DMS114 treated with DMSO at 0.1 percent for 48 hours (cell line): ENCODE data around the gene USP15.
"Not testable (repeated sequence)": the region's sequence is repeated elsewhere in the genome, so short reads cannot be mapped to it uniquely, and the experiment has no call there.

Source experiments
- DNase-seq: peaks from one replicate; lab custom pipeline; 2025; ENCODE audit not compliant: unreplicated experiment; lab: John Stamatoyannopoulos, UW

The USP15 gene

DNA sequence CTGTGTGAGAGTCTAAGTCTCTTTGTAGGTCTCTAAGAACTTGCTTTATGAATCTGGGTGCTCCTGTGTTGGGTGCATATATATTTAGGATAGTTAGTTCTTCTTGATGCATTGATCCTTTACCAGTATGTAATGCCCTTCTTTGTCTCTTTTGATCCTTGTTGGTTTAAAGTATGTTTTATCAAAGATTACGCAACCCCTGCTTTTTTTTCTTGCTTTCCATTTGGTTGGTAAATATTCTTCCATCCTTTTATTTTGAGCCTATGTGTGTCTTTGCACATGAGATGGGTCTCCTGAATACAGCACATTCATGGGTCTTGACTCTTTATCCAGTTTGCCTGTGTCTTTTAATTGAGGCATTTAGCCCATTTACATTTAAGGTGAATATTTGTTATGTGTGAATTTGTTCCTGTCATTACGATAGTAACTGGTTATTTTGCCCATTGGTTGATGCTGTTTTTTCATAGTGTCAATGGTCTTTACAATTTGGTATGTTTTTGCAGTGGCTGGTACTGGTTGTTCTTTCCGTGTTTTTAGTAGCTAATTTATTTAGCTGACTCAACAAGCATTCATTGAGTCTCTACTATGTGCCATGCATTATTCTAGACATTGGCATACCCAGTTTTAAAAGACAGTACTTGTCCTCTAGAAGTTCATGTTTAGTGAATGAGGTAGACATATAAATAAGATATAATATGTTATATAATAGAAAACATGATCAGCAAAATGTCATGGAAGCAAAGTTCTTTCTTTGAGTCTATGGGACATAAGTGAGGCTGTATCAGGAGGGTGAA, 108.4 kb downstream of the USP15 start:
- not testable (repeated sequence) for DNase-seq

DNA sequence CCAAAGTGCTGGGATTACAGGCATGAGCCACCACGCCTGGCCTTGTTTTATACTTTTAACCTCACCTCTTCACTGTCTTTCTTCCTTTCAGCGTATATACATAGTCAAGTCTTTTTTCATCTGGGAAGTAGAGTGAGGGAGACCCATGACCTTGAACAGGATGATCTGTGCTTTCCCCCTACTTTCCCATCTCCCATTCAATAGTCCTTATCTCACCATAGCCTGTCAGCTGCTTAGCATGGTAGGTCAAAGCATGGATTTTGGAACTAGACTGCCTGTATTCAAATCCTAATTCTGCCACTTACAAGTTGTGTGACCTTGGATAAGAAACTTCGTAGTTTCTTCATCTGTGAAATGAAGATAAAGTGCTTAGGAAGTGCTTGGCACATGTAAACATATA, 110.0 kb downstream of the USP15 start:
- DNase-seq, result no peak

DNA sequence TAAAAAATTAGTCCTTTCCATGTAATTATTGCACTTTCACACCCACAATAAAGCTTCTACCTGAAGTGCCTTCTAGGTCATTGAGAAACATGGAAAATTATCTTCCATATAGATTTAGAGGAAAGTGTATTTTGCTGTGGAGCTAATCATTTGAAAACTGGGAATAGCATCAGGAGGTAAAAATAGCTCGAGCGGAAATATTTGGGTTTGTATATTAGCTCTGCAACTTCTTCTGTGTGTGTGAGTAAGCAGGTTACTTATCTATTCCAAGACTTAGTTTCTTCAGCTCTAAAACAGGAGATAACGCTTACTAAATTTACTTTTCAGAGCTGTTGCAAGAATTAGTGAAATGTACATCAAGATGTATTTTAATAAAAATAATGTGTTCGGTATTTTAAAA, 111.5 kb downstream of the USP15 start:
- DNase-seq, result no peak

DNA sequence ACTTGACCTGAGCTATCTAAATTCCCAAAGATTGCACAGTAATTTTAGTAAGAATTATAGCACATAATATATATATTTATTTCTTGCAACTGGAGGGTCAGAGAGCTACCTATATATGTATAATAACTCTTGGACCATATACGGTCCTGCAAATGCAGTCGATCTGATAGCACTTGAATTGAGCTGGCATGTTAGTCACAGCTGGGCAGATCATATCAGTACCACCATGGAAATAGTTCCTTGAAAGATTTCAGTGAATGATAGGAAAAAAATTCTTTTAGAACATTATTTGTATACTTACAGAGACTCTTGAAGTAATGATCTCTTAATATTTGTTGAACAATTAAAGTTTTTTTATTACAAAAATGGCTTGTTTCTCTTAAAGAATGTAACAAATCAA, 111.9 kb downstream of the USP15 start:
- no peak for DNase-seq

DNA sequence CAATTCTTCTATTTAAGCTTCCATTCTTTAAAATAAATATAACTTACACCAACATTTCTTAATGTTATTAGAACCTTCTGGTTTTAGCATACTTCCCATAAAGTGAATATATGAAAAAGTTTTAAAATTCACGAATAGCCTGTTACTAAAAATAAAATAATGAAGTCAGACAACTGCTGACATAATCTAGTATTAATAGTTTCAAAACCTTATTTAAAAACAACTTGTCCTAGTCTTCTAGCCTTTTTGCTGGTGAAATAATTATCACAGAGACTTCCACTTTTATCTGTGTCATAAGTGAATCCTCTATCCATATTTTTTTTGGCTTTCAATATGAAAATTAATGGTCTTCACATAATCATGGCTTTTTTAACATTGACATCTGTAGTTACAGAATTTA, 112.6 kb downstream of the USP15 start:
- DNase-seq, result no peak

DNA sequence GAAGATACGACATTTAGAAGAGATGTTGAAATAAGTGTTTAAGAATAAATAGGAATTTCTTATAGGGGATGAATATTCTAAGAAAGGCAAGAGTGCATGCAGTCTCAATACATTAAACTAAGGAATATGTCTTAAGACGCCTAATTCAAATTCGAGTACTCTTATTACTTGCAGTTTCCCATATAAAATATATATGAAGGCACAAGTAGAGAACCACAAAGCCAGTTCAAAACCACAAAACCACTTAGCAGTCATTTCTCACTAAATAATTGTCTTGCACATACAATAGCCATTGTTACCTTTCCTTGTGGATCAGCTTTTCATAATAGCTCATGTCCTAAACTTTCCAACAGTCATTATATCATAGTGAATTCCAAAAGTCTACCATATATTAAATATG, 115.4 kb downstream of the USP15 start:
- no peak for DNase-seq

DNA sequence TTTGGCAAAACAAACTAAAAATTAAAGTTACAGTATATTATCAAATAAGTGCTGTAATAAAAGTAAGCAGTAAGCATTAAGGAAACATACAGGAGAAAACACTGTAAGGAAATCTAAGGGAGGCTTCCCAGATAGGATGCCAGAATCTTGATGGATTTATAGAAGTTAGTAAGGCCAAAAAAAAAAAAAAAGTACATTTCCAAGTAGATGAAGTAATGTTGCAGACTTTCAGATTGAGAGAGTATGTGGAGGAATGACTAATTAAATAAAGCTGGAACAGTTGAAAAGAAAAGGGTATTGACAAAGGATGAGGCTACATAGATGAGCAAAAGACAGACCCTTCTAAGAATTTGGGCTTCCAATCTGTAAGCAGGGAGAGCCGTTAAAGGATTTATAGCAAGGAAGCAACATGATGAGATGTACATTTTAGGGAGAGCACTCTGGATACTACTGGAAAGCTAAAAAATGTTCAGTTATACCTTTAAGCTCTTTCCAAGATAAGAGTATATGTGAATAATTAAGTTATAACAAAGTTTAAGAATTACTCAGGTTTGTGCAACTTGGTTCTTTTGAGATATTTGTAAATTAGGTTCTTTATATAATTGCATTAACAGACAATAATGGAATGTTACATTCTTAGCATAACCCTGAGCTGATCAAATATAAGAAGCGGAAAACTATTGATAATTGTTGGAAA, 119.0 kb downstream of the USP15 start:
- DNase-seq, result no peak

DNA sequence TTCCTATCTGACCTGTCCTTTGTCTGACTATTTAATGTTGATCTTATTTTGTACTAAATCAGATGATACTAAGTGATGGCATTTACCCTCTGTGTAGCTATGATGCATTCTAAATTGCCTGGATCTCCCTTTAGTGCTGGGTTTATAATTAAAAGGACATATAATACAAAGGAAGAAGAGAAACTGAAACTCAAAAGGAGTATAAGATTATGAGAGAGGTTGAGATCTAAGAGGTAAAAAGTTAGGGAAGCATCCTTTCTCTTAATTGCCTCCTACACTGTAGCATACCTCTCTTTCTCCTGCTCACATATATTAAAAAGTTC, 119.5 kb downstream of the USP15 start:
- DNase-seq, result no peak

DNA sequence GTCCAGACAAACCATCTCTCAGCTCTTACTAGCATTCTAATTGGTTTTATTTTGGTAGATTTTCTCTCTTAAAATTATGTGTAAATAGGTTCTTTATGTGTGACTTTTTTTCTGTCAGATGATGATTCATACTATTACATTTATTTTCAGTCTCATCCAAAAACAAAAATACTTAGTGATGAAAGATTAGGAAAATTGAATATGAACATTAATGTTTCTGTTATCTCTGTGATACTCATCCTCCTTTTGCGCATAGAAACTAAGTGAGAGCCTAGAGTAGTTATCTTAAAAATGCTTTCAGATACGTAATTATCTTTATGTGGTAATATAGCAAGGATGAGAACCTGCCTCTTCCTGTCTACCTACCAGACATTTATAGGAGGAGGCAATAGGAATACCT, 122.3 kb downstream of the USP15 start:
- DNase-seq, result no peak

DNA sequence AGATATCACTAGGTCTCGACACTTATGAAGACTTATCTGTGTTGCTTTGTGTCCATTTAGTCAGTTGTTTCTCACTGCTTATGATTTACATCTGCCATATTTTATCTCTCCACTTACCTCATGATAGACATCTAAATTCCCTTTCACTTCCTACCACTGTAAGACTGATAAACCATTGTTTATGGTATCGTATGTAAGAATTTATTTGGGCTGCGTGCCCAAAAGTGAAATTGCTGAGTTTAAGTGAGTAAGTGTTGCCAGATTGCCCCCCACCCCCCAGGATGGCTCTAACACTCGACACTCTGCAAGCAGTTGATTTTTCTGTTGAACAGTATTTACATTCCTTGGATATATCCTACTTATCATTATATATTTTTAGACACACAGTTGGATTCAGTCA, 136.5 kb downstream of the USP15 start:
- DNase-seq, result no peak

DNA sequence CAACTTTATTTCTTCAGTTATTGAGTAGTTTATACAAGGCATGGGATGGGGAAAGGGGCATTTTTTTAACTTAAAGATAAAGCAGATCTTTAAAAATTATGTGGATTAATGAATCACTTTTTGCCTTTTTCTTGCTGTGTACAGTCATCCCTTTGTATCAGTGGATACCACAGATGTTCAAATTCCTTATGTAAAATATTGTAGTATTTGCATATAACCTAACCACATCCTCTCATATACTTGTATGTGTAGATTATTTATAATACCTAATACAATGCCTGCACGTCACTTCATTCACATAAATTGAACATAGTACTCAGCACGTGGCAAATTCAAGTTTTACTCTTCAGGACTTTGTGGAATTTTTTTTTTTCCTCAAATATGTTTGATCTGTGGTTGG, 139.9 kb downstream of the USP15 start:
- DNase-seq, result no peak

DNA sequence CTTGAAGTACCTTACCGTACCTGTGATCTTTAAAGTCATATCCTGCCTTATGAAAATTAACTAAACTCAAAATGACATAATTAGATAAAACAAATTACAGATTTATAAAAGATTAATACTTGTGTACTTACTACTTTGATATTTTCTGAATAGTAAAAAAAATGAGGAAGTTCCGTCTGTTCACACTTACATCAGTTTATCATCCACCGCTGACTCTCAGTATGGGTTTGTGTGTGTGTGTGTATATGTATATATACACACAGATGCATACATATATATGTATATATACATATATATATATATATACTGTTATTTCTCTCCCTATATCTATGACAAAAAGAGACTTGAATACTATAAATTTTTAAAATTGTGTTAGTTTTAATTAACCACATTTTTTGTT, 141.4 kb downstream of the USP15 start:
- DNase-seq, result no peak

DNA sequence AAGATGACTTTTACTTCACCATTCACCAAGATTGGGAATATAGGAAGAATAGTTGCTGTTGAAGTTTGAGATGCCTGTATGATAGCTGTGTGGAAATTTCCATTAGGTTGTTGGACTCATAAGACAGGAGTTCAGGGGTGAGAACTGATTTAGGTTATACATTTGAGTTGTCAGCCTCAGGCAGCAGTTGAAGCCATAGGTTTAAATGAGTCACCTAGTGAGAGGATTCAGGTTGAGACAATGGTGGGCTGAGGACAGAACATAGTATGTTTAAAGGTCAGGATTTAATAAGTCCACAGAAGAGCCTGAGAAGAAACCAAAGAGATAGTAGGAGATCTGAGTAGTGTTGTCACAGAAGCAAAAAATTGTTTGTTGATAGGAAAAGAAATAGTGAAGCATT, 142.8 kb downstream of the USP15 start:
- DNase-seq, result no peak

DNA sequence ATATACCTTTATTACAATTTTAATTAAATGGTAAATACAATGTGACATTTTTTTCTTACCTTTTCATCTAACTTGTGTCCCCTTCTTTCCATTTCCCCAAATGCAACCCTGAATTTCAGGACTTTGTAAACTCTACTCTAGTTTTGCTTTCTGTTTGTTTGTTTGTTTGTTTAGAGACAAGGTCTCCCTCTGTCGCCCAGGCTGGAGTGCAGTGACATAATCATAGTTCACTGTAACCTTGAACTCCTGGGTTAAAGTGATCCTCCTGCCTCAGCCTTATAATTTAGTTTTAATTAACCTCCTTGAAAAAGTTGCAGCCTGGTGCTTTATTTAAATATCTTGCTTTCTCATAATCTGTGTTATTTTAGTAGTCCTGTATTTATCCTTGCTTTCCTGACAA, 147.4 kb downstream of the USP15 start:
- no peak for DNase-seq

DNA sequence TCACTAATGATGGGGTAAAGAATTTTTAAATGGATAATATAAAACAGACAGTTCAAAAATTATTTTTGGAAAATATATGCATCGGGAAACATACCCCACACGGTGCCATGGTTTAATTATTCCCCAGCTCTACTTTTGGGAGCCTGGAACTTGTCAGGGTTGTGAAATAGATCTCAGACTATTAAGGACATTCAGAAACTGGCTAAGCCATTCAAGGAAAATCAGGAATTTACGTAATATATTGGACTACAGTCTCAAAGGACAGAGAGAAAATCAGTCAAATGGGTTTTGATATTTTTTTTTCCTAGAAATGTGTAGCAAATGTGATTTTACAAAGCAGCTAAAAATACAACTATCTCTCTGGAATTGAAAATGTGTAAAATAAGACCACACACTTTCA, 148.9 kb downstream of the USP15 start:
- no peak for DNase-seq

DNA sequence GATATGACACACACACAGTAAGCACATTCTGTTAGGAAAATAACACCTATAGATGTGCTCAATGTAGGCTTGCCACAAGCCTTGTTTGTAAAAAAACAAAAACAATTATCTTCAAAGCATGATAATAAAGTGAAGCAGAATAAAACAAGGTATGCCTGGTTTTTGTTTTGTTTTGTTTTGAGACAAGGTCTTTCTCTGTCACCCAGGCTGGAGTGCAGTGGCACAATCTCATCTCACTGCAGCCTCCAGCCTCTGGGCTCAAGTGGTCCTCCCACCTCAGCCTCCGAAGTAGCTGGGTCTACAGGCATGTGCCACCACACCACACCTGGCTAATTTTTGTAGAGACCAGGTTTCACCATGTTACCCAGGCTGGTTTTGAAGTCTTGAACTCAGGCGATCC, 154.0 kb downstream of the USP15 start:
- no peak for DNase-seq

DNA sequence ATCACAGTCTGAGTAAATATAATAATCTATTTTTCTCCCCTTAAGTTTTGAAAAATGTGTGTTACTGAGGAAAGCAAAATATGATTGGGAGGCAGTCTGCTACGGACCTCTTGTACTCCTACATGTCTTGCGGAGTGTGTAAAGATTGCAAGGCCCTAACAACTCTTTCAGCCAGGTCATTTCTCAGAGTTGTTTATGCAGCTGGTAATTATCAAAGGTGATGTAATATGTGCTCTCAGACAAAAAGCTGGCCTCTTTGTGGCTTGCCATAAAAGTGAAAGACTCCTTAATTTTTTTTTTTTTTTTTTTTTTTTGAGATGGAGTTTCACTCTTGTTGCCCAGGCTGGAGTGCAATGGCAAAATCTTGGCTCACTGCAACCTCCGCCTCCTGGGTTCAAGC, 165.9 kb downstream of the USP15 start:
- no peak for DNase-seq

DNA sequence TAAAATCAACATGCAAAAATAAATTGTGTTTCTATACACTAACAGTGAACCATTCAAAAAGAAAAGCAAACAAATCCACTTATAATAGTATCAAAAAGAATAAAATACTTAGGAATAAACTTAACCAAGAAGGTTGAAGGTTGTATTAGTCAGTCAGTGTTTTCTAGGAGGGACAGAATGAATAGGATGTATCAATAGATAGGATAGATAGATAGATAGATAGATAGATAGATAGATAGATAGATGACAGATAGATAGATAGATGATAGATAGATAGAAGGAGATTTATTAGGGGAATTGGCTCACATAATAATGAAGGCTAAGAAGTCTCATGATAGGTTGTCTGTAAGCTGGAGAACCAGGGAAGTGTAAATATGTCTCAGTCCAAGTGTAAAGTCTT, 169.3 kb downstream of the USP15 start:
- DNase-seq, result no peak

DNA sequence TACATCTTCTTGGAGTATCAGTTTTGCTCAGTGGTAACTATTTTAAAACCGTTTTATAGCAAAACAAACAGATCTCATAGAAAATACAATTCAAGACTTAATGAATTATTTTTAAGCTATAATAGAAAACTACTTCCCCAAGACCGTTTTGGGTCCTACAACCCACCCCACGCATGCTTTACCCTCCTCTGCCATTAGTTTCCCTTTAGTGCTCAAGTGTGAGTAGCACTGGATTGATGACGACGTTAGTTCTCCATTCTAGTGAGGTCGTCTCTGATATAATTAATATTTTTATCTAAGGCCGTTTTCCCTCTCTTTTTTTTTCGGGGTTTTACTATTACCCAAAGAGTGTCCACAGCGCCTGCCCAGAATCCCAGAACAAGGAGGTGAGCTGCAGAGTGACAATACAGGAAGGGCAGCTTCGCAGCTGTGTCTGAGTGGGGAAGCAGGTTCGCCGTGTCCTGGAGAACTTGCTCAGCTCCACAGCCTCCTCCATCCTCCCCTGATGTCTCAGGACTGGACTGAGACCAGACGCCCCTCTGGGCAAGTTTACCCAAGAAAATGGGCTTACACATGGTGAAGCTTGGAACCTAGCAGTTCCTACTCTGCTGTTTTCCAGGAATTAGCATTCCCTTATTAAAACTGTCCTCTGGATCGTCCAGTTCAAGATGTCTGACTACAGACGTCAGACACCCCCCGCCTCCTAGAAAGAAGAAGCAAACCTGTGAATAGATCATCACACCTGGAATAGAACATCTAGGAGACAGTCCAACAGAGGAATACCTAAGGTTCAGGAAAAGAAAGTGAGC, 174.5 kb downstream of the USP15 start:
- no peak for DNase-seq

DNA sequence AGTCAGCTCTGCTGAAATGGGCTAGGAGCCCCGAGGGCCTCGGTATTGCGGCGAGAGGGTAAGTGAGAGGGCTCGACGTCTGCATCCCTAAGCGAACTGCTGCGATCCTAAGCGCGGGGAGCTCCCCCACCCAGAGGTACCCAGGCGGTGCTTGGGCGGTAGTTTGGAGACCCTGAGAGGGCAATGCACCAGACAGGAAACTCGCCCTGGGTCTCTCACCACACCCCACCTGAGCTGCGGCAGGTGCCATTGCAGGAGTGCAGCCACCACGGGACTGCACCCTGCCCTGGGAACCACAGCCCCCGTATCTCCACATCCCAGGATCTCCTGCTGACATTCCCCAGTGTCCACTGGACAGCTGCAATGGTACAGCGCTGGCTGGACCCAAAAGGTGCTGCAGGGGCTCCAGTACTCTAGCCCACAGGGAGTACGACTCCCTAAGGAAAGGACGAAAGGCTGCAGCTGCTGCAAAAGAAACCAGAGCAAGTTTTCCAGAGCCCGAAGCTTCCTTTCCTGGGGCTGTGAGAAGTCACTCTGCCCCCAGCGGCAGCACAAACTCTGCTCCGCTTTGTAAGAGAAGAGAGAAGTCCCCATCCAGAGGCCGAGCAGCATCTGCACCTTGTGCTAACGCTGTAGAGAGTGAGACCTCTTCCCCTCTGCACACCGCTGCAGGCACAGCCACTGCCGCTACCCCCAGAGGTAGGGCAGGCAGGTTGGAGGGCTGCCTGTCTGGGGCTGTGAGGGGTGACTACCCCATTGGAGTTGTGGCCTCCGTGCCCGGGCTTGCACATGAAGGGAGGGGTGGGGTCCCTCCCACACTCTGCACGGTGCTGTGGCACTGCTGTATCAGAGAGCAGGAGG, 175.3 kb downstream of the USP15 start:
- peak; percentile 68 for DNase-seq

DNA sequence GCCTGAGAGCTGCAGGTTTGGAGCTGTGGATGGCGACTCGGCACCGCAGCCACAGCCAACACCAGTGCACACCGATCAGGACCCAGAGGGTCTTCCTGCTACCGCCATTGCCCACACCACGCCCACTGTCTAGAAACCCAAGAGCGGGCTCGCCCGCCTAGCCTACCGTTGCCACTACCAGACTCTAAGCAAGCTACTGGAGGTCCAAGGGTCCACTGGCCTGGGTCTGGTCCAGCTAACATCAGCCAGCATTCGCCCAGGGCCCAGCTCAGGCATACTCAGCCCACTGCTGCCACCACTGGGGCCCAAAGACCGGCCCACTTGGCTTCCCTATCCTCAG, 175.9 kb downstream of the USP15 start:
- no peak for DNase-seq
